GM19099 (cell line): ENCODE results near the gene INTS15.

Experiments used
- POLR2A ChIP-seq: IDR thresholded peaks from 3 replicates; pipeline ENCODE4 v1.6.1; 2011; ENCODE audit warnings: low read depth; ENCODE audit not compliant: insufficient read length; ENCODE audit errors: extremely low read depth

INTS15 gene

GRCh38 chr7:6655636-6656385, 66.0 kb downstream of the INTS15 start:
- TF ChIP-seq POLR2A = no peak

DNA sequence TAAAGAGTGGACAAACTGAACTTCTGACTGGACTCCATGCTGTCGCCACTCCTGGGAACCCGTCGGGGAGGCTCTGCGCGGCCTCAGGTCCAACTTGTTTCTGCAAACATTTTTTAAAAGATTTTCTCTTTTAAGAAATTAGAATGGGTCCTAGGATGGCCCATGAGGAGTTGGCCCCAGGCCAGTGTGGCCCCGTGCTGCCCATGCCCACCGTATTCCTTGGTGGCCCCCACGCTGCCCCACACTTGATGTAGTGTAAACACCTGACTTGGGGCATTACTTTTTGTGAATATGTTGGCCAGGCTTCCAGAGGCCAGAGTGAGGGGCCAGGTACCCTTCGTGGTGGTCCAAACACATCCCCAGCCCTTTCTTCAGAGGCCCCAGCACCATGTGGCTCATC, 66.6 kb downstream of the INTS15 start:
- no peak for TF ChIP-seq POLR2A
